K562 (cell line): Measurements from ENCODE around the gene HAPLN2. TPM values are rescaled to one million over a fixed set of nuclear protein-coding genes. Genes with fewer than 3 reads are reported as not detected.

Source experiments
- EZH2 ChIP-seq: IDR thresholded peaks from 2 replicates; pipeline ENCODE4 v1.6.1; 2012; ENCODE audit warnings: low read depth, mild to moderate bottlenecking, inconsistent platforms, low read length, borderline replicate concordance
- FUS ChIP-seq: fragments of 200-400 bp; formaldehyde crosslinking; optimal IDR thresholded peaks from 2 replicates; pipeline ENCODE3; 2017; ENCODE audit warnings: low read depth, low read length
- HES1 ChIP-seq: fragments of 450-650 bp; IDR thresholded peaks from 2 replicates; pipeline ENCODE4 v1.6.1; 2016; ENCODE audit warnings: low read depth, mild to moderate bottlenecking, moderate library complexity
- KLF1 ChIP-seq: fragments of 450-650 bp; IDR thresholded peaks from 2 replicates; pipeline ENCODE4 v1.6.1; 2016; ENCODE audit warnings: missing genetic modification characterization, missing compliant biosample characterization
- RFX5 ChIP-seq: IDR thresholded peaks from 2 replicates; pipeline ENCODE4 v1.6.1; 2011; ENCODE audit warnings: low read depth, mild to moderate bottlenecking, improper control_type of control experiment, low read length
- TFAM ChIP-seq: fragments of 250-450 bp; sonication (Bioruptor Pico); conservative IDR thresholded peaks from 2 replicates; pipeline ENCODE4 v1.5.0; 2021; ENCODE audit warnings: mild to moderate bottlenecking, moderate library complexity
- ZBTB1 ChIP-seq: sonication (generic); formaldehyde crosslinking; IDR thresholded peaks from 2 replicates; pipeline ENCODE4 v1.8.1; 2023; ENCODE audit warnings: missing genetic modification reagents, low read depth, mild to moderate bottlenecking, borderline replicate concordance
- ZNF24 ChIP-seq: fragments of 450-650 bp; IDR thresholded peaks from 2 replicates; pipeline ENCODE4 v1.6.1; 2016
- polyA plus RNA-seq, 8 experiments: library from polyadenylated mRNA; depleted of rRNA in 4 of 8; stranded (reverse) in 5 of 8; unstranded in 3 of 8; fragments of >200 nt; fragmentation: Nextera tagmentation in 2 of 8; fragmentation: Illumina TruSeq in 1 of 8; extraction: Ambion mirVana in 2 of 8; extraction: Trizol in 1 of 8; gene quantifications; 2 replicates each; pipeline versions ENCODE4 v1.2.1 to v1.2.3, GENCODE V29; 2011 to 2014; ENCODE audit warnings: inconsistent platforms in 1 of 8, missing spikeins in 1 of 8
- total RNA-seq, 7 experiments: library from RNA; depleted of rRNA in 6 of 7; stranded (reverse); fragments of >200 nt in 6 of 7; fragmentation: Illumina TruSeq in 2 of 7; extraction: Trizol in 2 of 7; gene quantifications; 2 replicates each; pipeline versions ENCODE4 v1.2.1 to v1.2.3, GENCODE V29; 2011 to 2021; ENCODE audit warnings: low replicate concordance in 1 of 7
- TF ChIP-seq, protein P1 (sequence below): fragments of 200-600 bp; sonication (generic); IDR thresholded peaks from one replicate; pipeline ENCODE4 v1.6.1; 2012; ENCODE audit warnings: mild to moderate bottlenecking, low read depth, low read length, inconsistent platforms
- TF ChIP-seq, protein P2 (sequence below): sonication (generic); formaldehyde crosslinking; IDR thresholded peaks from 2 replicates; pipeline ENCODE4 v1.8.0; 2023; ENCODE audit warnings: mild to moderate bottlenecking, missing genetic modification reagents
- TF ChIP-seq, protein P3 (sequence below), 2 experiments: fragments of 200-800 bp in 1 of 2; sonication (Bioruptor generic) in 1 of 2; sonication (generic) in 1 of 2; formaldehyde crosslinking in 1 of 2; IDR thresholded peaks in 1 of 2; conservative IDR thresholded peaks in 1 of 2; 2 replicates each; pipeline versions ENCODE4 v1.5.0 to v1.6.1; 2016 to 2020; ENCODE audit warnings: missing compliant biosample characterization in 1 of 2, missing genetic modification characterization in 1 of 2, missing genetic modification reagents in 1 of 2
- TF ChIP-seq, protein P4 (sequence below): sonication (generic); formaldehyde crosslinking; IDR thresholded peaks from 2 replicates; pipeline ENCODE4 v1.8.1; 2022; ENCODE audit warnings: missing genetic modification reagents

The HAPLN2 gene
- total and polyA plus RNA-seq, 9 of the 15 experiments (the other 6 are each of a cell fraction or from before 2014, with no cell fraction given): 0.14 to 5.2 (median 3.8) TPM; not detected in 4

DNA sequence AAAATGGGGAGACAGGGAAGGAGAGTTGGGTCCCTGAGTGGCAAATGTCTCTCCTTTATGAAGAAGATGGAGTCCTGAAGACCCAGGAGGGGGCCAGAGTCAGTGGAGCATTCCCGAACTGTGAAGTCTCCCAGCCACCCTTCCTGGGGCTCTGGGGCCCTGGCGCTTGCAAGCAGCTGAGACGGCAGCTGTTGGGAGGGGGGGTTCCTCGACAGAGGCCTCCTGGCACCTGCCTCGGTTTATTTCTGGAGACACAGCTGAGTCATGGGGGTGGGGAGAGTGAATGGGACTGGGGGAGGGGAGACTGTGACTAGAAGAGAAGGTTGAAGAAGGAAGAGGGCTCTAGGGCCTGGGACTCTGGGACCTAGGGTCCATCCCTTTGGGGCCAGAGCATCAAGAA is 44.0 kb downstream of the HAPLN2 start (continued):
- TF ChIP-seq, protein P1, sequence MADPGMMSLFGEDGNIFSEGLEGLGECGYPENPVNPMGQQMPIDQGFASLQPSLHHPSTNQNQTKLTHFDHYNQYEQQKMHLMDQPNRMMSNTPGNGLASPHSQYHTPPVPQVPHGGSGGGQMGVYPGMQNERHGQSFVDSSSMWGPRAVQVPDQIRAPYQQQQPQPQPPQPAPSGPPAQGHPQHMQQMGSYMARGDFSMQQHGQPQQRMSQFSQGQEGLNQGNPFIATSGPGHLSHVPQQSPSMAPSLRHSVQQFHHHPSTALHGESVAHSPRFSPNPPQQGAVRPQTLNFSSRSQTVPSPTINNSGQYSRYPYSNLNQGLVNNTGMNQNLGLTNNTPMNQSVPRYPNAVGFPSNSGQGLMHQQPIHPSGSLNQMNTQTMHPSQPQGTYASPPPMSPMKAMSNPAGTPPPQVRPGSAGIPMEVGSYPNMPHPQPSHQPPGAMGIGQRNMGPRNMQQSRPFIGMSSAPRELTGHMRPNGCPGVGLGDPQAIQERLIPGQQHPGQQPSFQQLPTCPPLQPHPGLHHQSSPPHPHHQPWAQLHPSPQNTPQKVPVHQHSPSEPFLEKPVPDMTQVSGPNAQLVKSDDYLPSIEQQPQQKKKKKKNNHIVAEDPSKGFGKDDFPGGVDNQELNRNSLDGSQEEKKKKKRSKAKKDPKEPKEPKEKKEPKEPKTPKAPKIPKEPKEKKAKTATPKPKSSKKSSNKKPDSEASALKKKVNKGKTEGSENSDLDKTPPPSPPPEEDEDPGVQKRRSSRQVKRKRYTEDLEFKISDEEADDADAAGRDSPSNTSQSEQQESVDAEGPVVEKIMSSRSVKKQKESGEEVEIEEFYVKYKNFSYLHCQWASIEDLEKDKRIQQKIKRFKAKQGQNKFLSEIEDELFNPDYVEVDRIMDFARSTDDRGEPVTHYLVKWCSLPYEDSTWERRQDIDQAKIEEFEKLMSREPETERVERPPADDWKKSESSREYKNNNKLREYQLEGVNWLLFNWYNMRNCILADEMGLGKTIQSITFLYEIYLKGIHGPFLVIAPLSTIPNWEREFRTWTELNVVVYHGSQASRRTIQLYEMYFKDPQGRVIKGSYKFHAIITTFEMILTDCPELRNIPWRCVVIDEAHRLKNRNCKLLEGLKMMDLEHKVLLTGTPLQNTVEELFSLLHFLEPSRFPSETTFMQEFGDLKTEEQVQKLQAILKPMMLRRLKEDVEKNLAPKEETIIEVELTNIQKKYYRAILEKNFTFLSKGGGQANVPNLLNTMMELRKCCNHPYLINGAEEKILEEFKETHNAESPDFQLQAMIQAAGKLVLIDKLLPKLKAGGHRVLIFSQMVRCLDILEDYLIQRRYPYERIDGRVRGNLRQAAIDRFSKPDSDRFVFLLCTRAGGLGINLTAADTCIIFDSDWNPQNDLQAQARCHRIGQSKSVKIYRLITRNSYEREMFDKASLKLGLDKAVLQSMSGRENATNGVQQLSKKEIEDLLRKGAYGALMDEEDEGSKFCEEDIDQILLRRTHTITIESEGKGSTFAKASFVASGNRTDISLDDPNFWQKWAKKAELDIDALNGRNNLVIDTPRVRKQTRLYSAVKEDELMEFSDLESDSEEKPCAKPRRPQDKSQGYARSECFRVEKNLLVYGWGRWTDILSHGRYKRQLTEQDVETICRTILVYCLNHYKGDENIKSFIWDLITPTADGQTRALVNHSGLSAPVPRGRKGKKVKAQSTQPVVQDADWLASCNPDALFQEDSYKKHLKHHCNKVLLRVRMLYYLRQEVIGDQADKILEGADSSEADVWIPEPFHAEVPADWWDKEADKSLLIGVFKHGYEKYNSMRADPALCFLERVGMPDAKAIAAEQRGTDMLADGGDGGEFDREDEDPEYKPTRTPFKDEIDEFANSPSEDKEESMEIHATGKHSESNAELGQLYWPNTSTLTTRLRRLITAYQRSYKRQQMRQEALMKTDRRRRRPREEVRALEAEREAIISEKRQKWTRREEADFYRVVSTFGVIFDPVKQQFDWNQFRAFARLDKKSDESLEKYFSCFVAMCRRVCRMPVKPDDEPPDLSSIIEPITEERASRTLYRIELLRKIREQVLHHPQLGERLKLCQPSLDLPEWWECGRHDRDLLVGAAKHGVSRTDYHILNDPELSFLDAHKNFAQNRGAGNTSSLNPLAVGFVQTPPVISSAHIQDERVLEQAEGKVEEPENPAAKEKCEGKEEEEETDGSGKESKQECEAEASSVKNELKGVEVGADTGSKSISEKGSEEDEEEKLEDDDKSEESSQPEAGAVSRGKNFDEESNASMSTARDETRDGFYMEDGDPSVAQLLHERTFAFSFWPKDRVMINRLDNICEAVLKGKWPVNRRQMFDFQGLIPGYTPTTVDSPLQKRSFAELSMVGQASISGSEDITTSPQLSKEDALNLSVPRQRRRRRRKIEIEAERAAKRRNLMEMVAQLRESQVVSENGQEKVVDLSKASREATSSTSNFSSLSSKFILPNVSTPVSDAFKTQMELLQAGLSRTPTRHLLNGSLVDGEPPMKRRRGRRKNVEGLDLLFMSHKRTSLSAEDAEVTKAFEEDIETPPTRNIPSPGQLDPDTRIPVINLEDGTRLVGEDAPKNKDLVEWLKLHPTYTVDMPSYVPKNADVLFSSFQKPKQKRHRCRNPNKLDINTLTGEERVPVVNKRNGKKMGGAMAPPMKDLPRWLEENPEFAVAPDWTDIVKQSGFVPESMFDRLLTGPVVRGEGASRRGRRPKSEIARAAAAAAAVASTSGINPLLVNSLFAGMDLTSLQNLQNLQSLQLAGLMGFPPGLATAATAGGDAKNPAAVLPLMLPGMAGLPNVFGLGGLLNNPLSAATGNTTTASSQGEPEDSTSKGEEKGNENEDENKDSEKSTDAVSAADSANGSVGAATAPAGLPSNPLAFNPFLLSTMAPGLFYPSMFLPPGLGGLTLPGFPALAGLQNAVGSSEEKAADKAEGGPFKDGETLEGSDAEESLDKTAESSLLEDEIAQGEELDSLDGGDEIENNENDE: no peak
- TF ChIP-seq ZNF24: no peak
- TF ChIP-seq, protein P2, sequence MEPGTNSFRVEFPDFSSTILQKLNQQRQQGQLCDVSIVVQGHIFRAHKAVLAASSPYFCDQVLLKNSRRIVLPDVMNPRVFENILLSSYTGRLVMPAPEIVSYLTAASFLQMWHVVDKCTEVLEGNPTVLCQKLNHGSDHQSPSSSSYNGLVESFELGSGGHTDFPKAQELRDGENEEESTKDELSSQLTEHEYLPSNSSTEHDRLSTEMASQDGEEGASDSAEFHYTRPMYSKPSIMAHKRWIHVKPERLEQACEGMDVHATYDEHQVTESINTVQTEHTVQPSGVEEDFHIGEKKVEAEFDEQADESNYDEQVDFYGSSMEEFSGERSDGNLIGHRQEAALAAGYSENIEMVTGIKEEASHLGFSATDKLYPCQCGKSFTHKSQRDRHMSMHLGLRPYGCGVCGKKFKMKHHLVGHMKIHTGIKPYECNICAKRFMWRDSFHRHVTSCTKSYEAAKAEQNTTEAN (CRISPR knock-in tag): no peak
- no peak for TF ChIP-seq HES1
- TF ChIP-seq, protein P3, sequence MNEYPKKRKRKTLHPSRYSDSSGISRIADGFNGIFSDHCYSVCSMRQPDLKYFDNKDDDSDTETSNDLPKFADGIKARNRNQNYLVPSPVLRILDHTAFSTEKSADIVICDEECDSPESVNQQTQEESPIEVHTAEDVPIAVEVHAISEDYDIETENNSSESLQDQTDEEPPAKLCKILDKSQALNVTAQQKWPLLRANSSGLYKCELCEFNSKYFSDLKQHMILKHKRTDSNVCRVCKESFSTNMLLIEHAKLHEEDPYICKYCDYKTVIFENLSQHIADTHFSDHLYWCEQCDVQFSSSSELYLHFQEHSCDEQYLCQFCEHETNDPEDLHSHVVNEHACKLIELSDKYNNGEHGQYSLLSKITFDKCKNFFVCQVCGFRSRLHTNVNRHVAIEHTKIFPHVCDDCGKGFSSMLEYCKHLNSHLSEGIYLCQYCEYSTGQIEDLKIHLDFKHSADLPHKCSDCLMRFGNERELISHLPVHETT (CRISPR knock-in tag; conservative IDR thresholded peaks at IDR 0.05 in 1 of 2, IDR thresholded peaks at IDR 0.05 in 1 of 2): 0 out of 4 replicates have a peak, but pooled peaks of 1 of the 2 experiments have one; percentile 17
- TF ChIP-seq KLF1 (tag): no peak
- no peak for TF ChIP-seq RFX5
- no peak for TF ChIP-seq ZBTB1 (CRISPR knock-in tag)
- TF ChIP-seq, protein P4, sequence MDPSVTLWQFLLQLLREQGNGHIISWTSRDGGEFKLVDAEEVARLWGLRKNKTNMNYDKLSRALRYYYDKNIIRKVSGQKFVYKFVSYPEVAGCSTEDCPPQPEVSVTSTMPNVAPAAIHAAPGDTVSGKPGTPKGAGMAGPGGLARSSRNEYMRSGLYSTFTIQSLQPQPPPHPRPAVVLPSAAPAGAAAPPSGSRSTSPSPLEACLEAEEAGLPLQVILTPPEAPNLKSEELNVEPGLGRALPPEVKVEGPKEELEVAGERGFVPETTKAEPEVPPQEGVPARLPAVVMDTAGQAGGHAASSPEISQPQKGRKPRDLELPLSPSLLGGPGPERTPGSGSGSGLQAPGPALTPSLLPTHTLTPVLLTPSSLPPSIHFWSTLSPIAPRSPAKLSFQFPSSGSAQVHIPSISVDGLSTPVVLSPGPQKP (CRISPR knock-in tag): no peak
- TF ChIP-seq EZH2: no peak
- no peak for TF ChIP-seq TFAM (CRISPR knock-in tag)
- TF ChIP-seq FUS: no peak
